CD14-positive monocyte (primary cell): Measurements from ENCODE around the gene SERPINA5. TPM values are rescaled to one million over a fixed set of nuclear protein-coding genes. Genes with fewer than 3 reads are reported as not detected.

Experiments used
- DNase-seq, 3 donors: peaks; one replicate each; pipeline ENCODE4 v3.0.0-alpha.2; 2011 to 2022
- H2AFZ ChIP-seq: 2 replicates; pipeline ENCODE4 v1.6.0; 2012; ENCODE audit warnings: mild to moderate bottlenecking, low read depth, low read length, inconsistent platforms; ENCODE audit not compliant: insufficient read depth, poor library complexity, severe bottlenecking
- H3K27ac ChIP-seq, 2 donors: 1 replicate in 1 of 2; 2 replicates in 1 of 2; pipeline ENCODE4 v1.5.1; 2012 to 2013; ENCODE audit warnings: low read length in 2 of 2, control low read depth in 1 of 2, inconsistent platforms in 1 of 2, low read depth in 1 of 2, mild to moderate bottlenecking in 1 of 2
- H3K27me3 ChIP-seq, 2 donors: one replicate each; pipeline versions ENCODE4 v1.6.0 to v1.6.1; 2011 to 2013; ENCODE audit warnings: low read length in 2 of 2; ENCODE audit not compliant: control insufficient read depth in 2 of 2, insufficient read depth in 2 of 2
- H3K36me3 ChIP-seq, 2 donors: replicated peaks in 1 of 2; 1 replicate in 1 of 2; 2 replicates in 1 of 2; pipeline versions ENCODE4 v1.5.1 to v1.6.1; 2012 to 2013; ENCODE audit warnings: low read length in 2 of 2, control low read depth in 1 of 2, inconsistent platforms in 1 of 2, mild to moderate bottlenecking in 1 of 2; ENCODE audit not compliant: insufficient read depth in 2 of 2, control insufficient read depth in 1 of 2
- H3K4me1 ChIP-seq, 2 donors: 1 replicate in 1 of 2; 2 replicates in 1 of 2; pipeline versions ENCODE4 v1.5.1 to v1.6.1; 2012 to 2013; ENCODE audit warnings: low read length in 2 of 2, control low read depth in 1 of 2, inconsistent platforms in 1 of 2, mild to moderate bottlenecking in 1 of 2, moderate library complexity in 1 of 2; ENCODE audit not compliant: insufficient read depth in 2 of 2, control insufficient read depth in 1 of 2
- H3K4me2 ChIP-seq: replicated peaks from 2 replicates; pipeline ENCODE3; 2012; ENCODE audit warnings: low read length, moderate library complexity, mild to moderate bottlenecking; ENCODE audit not compliant: poor library complexity, severe bottlenecking; ENCODE audit errors: extremely low read depth
- H3K4me3 ChIP-seq, 3 experiments: fragments of 200-600 bp in 1 of 3; sonication (generic) in 1 of 3; replicated peaks in 1 of 3; 1 replicate in 2 of 3; 2 replicates in 1 of 3; pipeline ENCODE4 v1.5.1; 2011 to 2013; ENCODE audit warnings: low read length in 3 of 3, mild to moderate bottlenecking in 3 of 3, control low read depth in 2 of 3, low read depth in 2 of 3, inconsistent platforms in 1 of 3, moderate library complexity in 1 of 3
- H3K79me2 ChIP-seq: 2 replicates; pipeline ENCODE4 v1.6.0; 2012; ENCODE audit warnings: mild to moderate bottlenecking, control low read depth, inconsistent platforms, low read length, moderate library complexity; ENCODE audit not compliant: insufficient read depth
- H3K9ac ChIP-seq: 2 replicates; pipeline ENCODE4 v1.6.0; 2017; ENCODE audit warnings: low read length, mild to moderate bottlenecking; ENCODE audit not compliant: insufficient read depth, poor library complexity, severe bottlenecking
- H3K9me3 ChIP-seq, 2 donors: replicated peaks in 1 of 2; 1 replicate in 1 of 2; 2 replicates in 1 of 2; pipeline versions ENCODE4 v1.5.1 to v1.6.1; 2012 to 2013; ENCODE audit warnings: low read length in 2 of 2, control low read depth in 1 of 2; ENCODE audit not compliant: control insufficient read depth in 1 of 2, insufficient read depth in 1 of 2
- H4K20me1 ChIP-seq: 2 replicates; pipeline ENCODE4 v1.6.0; 2012; ENCODE audit warnings: mild to moderate bottlenecking, low read length, control low read depth, moderate library complexity; ENCODE audit not compliant: insufficient read depth
- H3K27ac Mint-ChIP-seq, 7 donors: one replicate each; pipeline ENCODE4 v1.8.0; 2020; ENCODE audit warnings: mild to moderate bottlenecking in 7 of 7, mixed read lengths in 7 of 7, moderate library complexity in 6 of 7, inconsistent platforms in 2 of 7
- H3K27me3 Mint-ChIP-seq, 3 donors: one replicate each; pipeline ENCODE4 v1.8.0; 2021 to 2022; ENCODE audit warnings: low read depth in 3 of 3, mild to moderate bottlenecking in 3 of 3, mixed read lengths in 3 of 3, moderate library complexity in 3 of 3, inconsistent platforms in 1 of 3
- H3K36me3 Mint-ChIP-seq, 2 donors: one replicate each; pipeline ENCODE4 v1.8.0; 2020; ENCODE audit warnings: mixed read lengths in 2 of 2, inconsistent platforms in 1 of 2, mild to moderate bottlenecking in 1 of 2
- H3K4me1 Mint-ChIP-seq: one replicate; pipeline ENCODE4 v1.8.0; 2020; ENCODE audit warnings: mild to moderate bottlenecking, mixed read lengths
- H3K4me3 Mint-ChIP-seq, 2 donors: one replicate each; pipeline ENCODE4 v1.8.0; 2020; ENCODE audit warnings: mild to moderate bottlenecking in 2 of 2, mixed read lengths in 2 of 2, moderate library complexity in 1 of 2
- H3K9me3 Mint-ChIP-seq, 7 donors: one replicate each; pipeline ENCODE4 v1.8.0; 2020 to 2022; ENCODE audit warnings: mixed read lengths in 7 of 7, mild to moderate bottlenecking in 6 of 7, moderate library complexity in 6 of 7, inconsistent platforms in 2 of 7
- CTCF ChIP-seq: fragments of 200-600 bp; IDR thresholded peaks from one replicate; pipeline ENCODE4 v1.8.0; 2022; ENCODE audit warnings: antibody characterized with exemption, mild to moderate bottlenecking
- WGBS: methylation state at CpG from one replicate; pipeline ENCODE4 v1.1.5; 2013; ENCODE audit warnings: missing lambda C conversion rate; ENCODE audit not compliant: insufficient coverage; 5-methylcytosine and 5-hydroxymethylcytosine counted together
- intact Hi-C, 2 donors: fragments of 100-400 bp; cut with micrococcal nuclease; formaldehyde crosslinking; loops; one replicate each; pipeline versions ENCODE4 v1.15.0 to v1.15.1; 2023
- polyA plus RNA-seq, 3 donors: library from polyadenylated mRNA; depleted of rRNA in 1 of 3; unstranded in 2 of 3; stranded (reverse) in 1 of 3; fragments of 300-500 nt in 2 of 3; fragments of >200 nt in 1 of 3; fragmentation: Illumina TruSeq in 2 of 3; gene quantifications; 1 replicate in 2 of 3; 2 replicates in 1 of 3; pipeline ENCODE4 v1.2.3, GENCODE V29; 2012 to 2021

Gene SERPINA5
- polyA plus RNA-seq, 3 donors: not detected

GRCh38 chr14:94622653-94623421 lies 41.6 kb downstream of the SERPINA5 start:
- no peak for DNase-seq
- H3K36me3 Mint-ChIP-seq: no peaks in the 10 kb centered on the region

GRCh38 chr14:94623422-94623809 lies 42.2 kb downstream of the SERPINA5 start:
- no peak for TF ChIP-seq CTCF
- Histone ChIP-seq H3K4me1 (no peaks in the 10 kb centered on the region), H3K4me2 (no peak overlapping the region), H3K9me3 (peaks cover 11 to 20% of the 10 kb centered on the region in 2 donors), H3K36me3 (no peaks in the 10 kb centered on the region), H3K27ac (no peak overlapping the region), H3K9ac (no peak overlapping the region), H3K79me2 (no peaks in the 10 kb centered on the region), H2AFZ (no peak overlapping the region), H3K4me3 (no peak overlapping the region), H3K27me3 (no peaks in the 10 kb centered on the region), H4K20me1 (no peaks in the 10 kb centered on the region)
- Mint-ChIP-seq H3K27ac (no peak overlapping the region), H3K4me3 (no peak overlapping the region), H3K4me1 (no peaks in the 10 kb centered on the region), H3K36me3 (no peaks in the 10 kb centered on the region), H3K27me3 (peaks cover 3 to 11% (median 4%) of the 10 kb centered on the region in 3 donors), H3K9me3 (peaks cover 9 to 19% (median 16%) of the 10 kb centered on the region in 7 donors)
- no peak for DNase-seq
- 88% methylated on average over 2 of the region's 4 CpGs for WGBS
- intact Hi-C loops: no loop called here

More at GRCh38 chr14:94622653-94623421, 41.6 kb downstream of the SERPINA5 start:
- H3K4me1 ChIP-seq: no peaks in the 10 kb centered on the region
- H3K27me3 ChIP-seq: no peaks in the 10 kb centered on the region
- no peaks in the 10 kb centered on the region for H3K36me3 ChIP-seq
- no peak for TF ChIP-seq CTCF
- no peaks in the 10 kb centered on the region for H4K20me1 ChIP-seq
- H3K4me2 ChIP-seq: no peak overlapping the region
- Mint-ChIP-seq H3K4me3 (no peak overlapping the region), H3K27me3 (peaks cover 3 to 11% (median 4%) of the 10 kb centered on the region in 3 donors), H3K4me1 (no peaks in the 10 kb centered on the region), H3K9me3 (peaks cover 14 to 24% (median 17%) of the 10 kb centered on the region in 7 donors), H3K27ac (no peak overlapping the region)
- no peak overlapping the region for H3K9ac ChIP-seq
- intact Hi-C loops: no loop called here
- no peak overlapping the region for H2AFZ ChIP-seq
- H3K9me3 ChIP-seq: peaks cover 16 to 24% of the 10 kb centered on the region in 2 donors
- no peak overlapping the region for H3K27ac ChIP-seq
- no peak overlapping the region for H3K4me3 ChIP-seq
- H3K79me2 ChIP-seq: no peaks in the 10 kb centered on the region
- 92% methylated on average over 3 of the region's 6 CpGs for WGBS
